Vagina (tissue), 2 donors: ENCODE data around the gene SPEG.

Source experiments
- POLR2A ChIP-seq, 2 donors: fragments of 450-650 bp; IDR thresholded peaks; one replicate each; pipeline ENCODE4 v1.6.1; 2017; ENCODE audit warnings: antibody characterized with exemption in 2 of 2, mild to moderate bottlenecking in 2 of 2, moderate library complexity in 2 of 2
- POLR2AphosphoS5 ChIP-seq, 2 donors: sonication (generic); formaldehyde crosslinking; IDR thresholded peaks; one replicate each; pipeline ENCODE4 v1.9.0; 2017; ENCODE audit warnings: antibody characterized with exemption in 2 of 2, mild to moderate bottlenecking in 2 of 2, low read depth in 1 of 2; ENCODE audit not compliant: insufficient read depth in 1 of 2
- TF ChIP-seq, protein P1 (sequence below), 3 experiments: fragments of 450-650 bp in 2 of 3; fragments of 200-600 bp in 1 of 3; sonication (generic) in 1 of 3; IDR thresholded peaks; one replicate each; pipeline ENCODE4 v1.5.1; 2017 to 2019; ENCODE audit warnings: antibody characterized with exemption in 3 of 3, mild to moderate bottlenecking in 2 of 3, moderate library complexity in 2 of 3

DNA sequence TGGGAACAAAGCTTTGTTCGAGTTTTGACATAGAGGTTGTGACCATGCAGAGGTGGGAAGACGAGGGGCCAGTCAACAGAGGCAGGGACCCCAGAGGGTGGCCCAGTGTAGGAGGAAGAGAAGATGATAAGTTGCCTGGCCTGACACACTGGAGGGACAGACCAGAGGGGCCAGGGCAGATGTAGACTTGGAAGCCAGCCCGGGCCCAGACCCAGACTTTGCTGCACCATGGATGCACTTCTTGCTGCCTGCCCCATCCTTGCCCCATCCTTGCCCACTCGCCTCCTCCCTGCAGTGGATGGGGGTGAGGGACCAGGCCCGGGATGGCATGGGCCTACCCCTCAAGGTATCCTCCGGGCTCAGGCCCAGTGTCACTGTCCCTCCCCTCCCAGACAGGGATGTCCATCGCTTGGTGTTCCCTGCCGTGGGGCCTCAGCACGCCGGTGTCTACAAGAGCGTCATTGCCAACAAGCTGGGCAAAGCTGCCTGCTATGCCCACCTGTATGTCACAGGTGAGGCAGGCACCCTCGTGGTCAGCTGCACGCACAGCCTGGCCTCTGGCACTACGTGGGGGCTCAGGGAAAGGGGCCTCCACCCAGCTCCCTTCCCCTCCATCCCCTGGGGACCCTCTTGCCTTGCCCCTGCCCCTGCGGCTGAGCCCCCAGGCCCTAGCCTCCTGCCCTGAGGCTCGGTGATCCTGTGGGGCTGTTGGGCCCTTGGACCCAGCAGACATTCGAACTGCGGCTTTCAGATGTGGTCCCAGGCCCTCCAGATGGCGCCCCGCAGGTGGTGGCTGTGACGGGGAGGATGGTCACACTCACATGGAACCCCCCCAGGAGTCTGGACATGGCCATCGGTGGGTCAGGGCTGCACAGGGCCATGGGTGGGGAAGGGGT is 37.1 kb downstream of the SPEG start:
- TF ChIP-seq, protein P1, sequence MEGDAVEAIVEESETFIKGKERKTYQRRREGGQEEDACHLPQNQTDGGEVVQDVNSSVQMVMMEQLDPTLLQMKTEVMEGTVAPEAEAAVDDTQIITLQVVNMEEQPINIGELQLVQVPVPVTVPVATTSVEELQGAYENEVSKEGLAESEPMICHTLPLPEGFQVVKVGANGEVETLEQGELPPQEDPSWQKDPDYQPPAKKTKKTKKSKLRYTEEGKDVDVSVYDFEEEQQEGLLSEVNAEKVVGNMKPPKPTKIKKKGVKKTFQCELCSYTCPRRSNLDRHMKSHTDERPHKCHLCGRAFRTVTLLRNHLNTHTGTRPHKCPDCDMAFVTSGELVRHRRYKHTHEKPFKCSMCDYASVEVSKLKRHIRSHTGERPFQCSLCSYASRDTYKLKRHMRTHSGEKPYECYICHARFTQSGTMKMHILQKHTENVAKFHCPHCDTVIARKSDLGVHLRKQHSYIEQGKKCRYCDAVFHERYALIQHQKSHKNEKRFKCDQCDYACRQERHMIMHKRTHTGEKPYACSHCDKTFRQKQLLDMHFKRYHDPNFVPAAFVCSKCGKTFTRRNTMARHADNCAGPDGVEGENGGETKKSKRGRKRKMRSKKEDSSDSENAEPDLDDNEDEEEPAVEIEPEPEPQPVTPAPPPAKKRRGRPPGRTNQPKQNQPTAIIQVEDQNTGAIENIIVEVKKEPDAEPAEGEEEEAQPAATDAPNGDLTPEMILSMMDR (IDR thresholded peaks at IDR 0.05), result no peak
- no peak for TF ChIP-seq POLR2AphosphoS5 (IDR thresholded peaks at IDR 0.05; ENCODE audit: insufficient read depth in 1 of 2, low read depth in 1 of 2)
- no peak for TF ChIP-seq POLR2A (IDR thresholded peaks at IDR 0.05)
